DOHH2 (cell line): ENCODE data around the gene WDR6.

Source experiments
- CTCF ChIP-seq: fragments of 200-600 bp; sonication (generic); IDR thresholded peaks from one replicate; pipeline ENCODE4 v1.5.1; 2014; ENCODE audit warnings: antibody characterized with exemption, mild to moderate bottlenecking, low read depth, low read length; ENCODE audit not compliant: poor library complexity, severe bottlenecking
- EZH2phosphoT487 ChIP-seq: fragments of 200-600 bp; sonication (generic); IDR thresholded peaks from 2 replicates; pipeline ENCODE4 v1.6.1; 2017; ENCODE audit warnings: borderline replicate concordance, mild to moderate bottlenecking, antibody characterized with exemption, low read length, moderate library complexity, mixed read lengths

- TF ChIP-seq CTCF (no peak), EZH2phosphoT487 (no peak)
These were observed 46.4 kb downstream of the WDR6 start for GRCh38 chr3:49053543-49053942.
